HepG2 (cell line): ENCODE measurements around the gene MSMO1. TPM values are rescaled to one million over a fixed set of nuclear protein-coding genes. Genes with fewer than 3 reads are reported as not detected.

Experiments used
- CC2D1A ChIP-seq: sonication (generic); formaldehyde crosslinking; IDR thresholded peaks from 2 replicates; pipeline ENCODE4 v1.8.1; 2023; ENCODE audit warnings: mild to moderate bottlenecking, missing genetic modification reagents
- FLYWCH1 ChIP-seq: sonication (generic); formaldehyde crosslinking; IDR thresholded peaks from 2 replicates; pipeline ENCODE4 v1.8.1; 2023; ENCODE audit warnings: mild to moderate bottlenecking, missing genetic modification reagents
- FOXA1 ChIP-seq, 2 experiments: fragments of 450-650 bp in 1 of 2; sonication (generic) in 1 of 2; formaldehyde crosslinking in 1 of 2; IDR thresholded peaks; 2 replicates each; pipeline versions ENCODE4 v1.4.0 to v1.6.1; 2016 to 2020; ENCODE audit warnings: missing genetic modification reagents in 1 of 2
- MYPOP ChIP-seq: sonication (generic); formaldehyde crosslinking; IDR thresholded peaks from 2 replicates; pipeline ENCODE4 v1.8.1; 2023; ENCODE audit warnings: mild to moderate bottlenecking, moderate library complexity, missing genetic modification reagents
- NFIC ChIP-seq: IDR thresholded peaks from 2 replicates; pipeline ENCODE4 v1.6.1; 2012; ENCODE audit warnings: mild to moderate bottlenecking, low read length, inconsistent platforms
- PRDM10 ChIP-seq: sonication (generic); formaldehyde crosslinking; IDR thresholded peaks from 2 replicates; pipeline ENCODE4 v1.4.0; 2020; ENCODE audit warnings: low read depth, missing genetic modification reagents
- SUZ12 ChIP-seq: fragments of 150-350 bp; IDR thresholded peaks from 2 replicates; pipeline ENCODE4 v1.6.1; 2014; ENCODE audit warnings: low read depth, low read length
- ZNF326 ChIP-seq: sonication (generic); formaldehyde crosslinking; IDR thresholded peaks from 2 replicates; pipeline ENCODE4 v1.4.0; 2020; ENCODE audit warnings: missing genetic modification reagents, borderline replicate concordance
- ZNF337 ChIP-seq: sonication (generic); formaldehyde crosslinking; IDR thresholded peaks from 2 replicates; pipeline ENCODE4 v1.5.1; 2020; ENCODE audit warnings: missing genetic modification reagents, low read depth, mild to moderate bottlenecking, borderline replicate concordance
- ZNF44 ChIP-seq: sonication (generic); formaldehyde crosslinking; IDR thresholded peaks from 2 replicates; pipeline ENCODE4 v1.5.1; 2020; ENCODE audit warnings: mild to moderate bottlenecking, missing genetic modification reagents
- ZNF615 ChIP-seq: sonication (generic); formaldehyde crosslinking; IDR thresholded peaks from 2 replicates; pipeline ENCODE4 v1.5.0; 2020; ENCODE audit warnings: mild to moderate bottlenecking, missing genetic modification reagents, borderline replicate concordance
- ZNF724P ChIP-seq: sonication (generic); formaldehyde crosslinking; IDR thresholded peaks from 2 replicates; pipeline ENCODE4 v1.8.0; 2022; ENCODE audit warnings: missing genetic modification reagents, borderline replicate concordance
- ZNF792 ChIP-seq: IDR thresholded peaks from 2 replicates; pipeline ENCODE4 v1.6.1; 2016
- ZSCAN31 ChIP-seq: sonication (generic); formaldehyde crosslinking; IDR thresholded peaks from 2 replicates; pipeline ENCODE4 v1.5.0; 2020; ENCODE audit warnings: low read depth, mild to moderate bottlenecking, missing genetic modification reagents
- polyA plus RNA-seq, 8 experiments: library from polyadenylated mRNA; depleted of rRNA in 3 of 8; stranded (reverse) in 7 of 8; unstranded in 1 of 8; fragments of >200 nt; fragmentation: Illumina TruSeq in 4 of 8; extraction: Trizol in 4 of 8; gene quantifications; 2 replicates each; pipeline versions ENCODE4 v1.2.1 to v1.2.3, GENCODE V29; 2011 to 2016; ENCODE audit warnings: low read depth in 4 of 8, missing spikeins in 1 of 8, mixed read lengths in 1 of 8; ENCODE audit not compliant: insufficient read depth in 1 of 8
- total RNA-seq, 5 experiments: library from RNA; depleted of rRNA; stranded (reverse); fragments of >200 nt; fragmentation: Illumina TruSeq; extraction: Trizol; gene quantifications; 2 replicates each; pipeline ENCODE4 v1.2.3, GENCODE V29; 2016; ENCODE audit warnings: low read depth in 1 of 5
- TF ChIP-seq, protein P1 (sequence below), 2 experiments: fragments of 450-650 bp in 1 of 2; sonication (generic) in 1 of 2; formaldehyde crosslinking; IDR thresholded peaks; 2 replicates each; pipeline versions ENCODE4 v1.5.0 to v1.8.0; 2020 to 2022; ENCODE audit warnings: mild to moderate bottlenecking in 1 of 2, missing genetic modification reagents in 1 of 2
- TF ChIP-seq, protein P2 (sequence below): sonication (generic); formaldehyde crosslinking; IDR thresholded peaks from 2 replicates; pipeline ENCODE4 v1.4.0; 2020; ENCODE audit warnings: missing genetic modification reagents
- TF ChIP-seq, protein P3 (sequence below): sonication (generic); formaldehyde crosslinking; IDR thresholded peaks from 2 replicates; pipeline ENCODE4 v1.4.0; 2020; ENCODE audit warnings: missing genetic modification reagents

The MSMO1 gene
- total and polyA plus RNA-seq, 2 of the 13 experiments (the other 11 are each of a cell fraction or from before 2014, with no cell fraction given), result 98.1 to 216 TPM

GRCh38 chr4:165369522-165369921 is 42.1 kb downstream of the MSMO1 start (continued):
- peak; percentile 79; the same call in 1 of the 2 replicates for TF ChIP-seq PRDM10 (CRISPR knock-in tag)
- no peak for TF ChIP-seq ZNF724P (CRISPR knock-in tag)
- TF ChIP-seq ZNF326 (CRISPR knock-in tag), result no peak
- no peak for TF ChIP-seq SUZ12
- TF ChIP-seq, protein P1, sequence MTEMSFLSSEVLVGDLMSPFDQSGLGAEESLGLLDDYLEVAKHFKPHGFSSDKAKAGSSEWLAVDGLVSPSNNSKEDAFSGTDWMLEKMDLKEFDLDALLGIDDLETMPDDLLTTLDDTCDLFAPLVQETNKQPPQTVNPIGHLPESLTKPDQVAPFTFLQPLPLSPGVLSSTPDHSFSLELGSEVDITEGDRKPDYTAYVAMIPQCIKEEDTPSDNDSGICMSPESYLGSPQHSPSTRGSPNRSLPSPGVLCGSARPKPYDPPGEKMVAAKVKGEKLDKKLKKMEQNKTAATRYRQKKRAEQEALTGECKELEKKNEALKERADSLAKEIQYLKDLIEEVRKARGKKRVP (CRISPR knock-in tag; IDR thresholded peaks at IDR 0.05), result peak in 1 of 2 experiments; percentile 95; a peak in 2 of 4 replicates
- TF ChIP-seq MYPOP (CRISPR knock-in tag), result peak; percentile 67; the same call in 1 of the 2 replicates
- TF ChIP-seq ZNF44 (CRISPR knock-in tag), result no peak
- TF ChIP-seq NFIC, result peak; percentile 69
- TF ChIP-seq CC2D1A (CRISPR knock-in tag), result no peak
- no peak for TF ChIP-seq FOXA1 (IDR thresholded peaks at IDR 0.05)
- TF ChIP-seq FOXA1 (CRISPR knock-in tag; IDR thresholded peaks at IDR 0.05), result peak; percentile 61; the same call in 1 of the 2 replicates
- TF ChIP-seq, protein P2, sequence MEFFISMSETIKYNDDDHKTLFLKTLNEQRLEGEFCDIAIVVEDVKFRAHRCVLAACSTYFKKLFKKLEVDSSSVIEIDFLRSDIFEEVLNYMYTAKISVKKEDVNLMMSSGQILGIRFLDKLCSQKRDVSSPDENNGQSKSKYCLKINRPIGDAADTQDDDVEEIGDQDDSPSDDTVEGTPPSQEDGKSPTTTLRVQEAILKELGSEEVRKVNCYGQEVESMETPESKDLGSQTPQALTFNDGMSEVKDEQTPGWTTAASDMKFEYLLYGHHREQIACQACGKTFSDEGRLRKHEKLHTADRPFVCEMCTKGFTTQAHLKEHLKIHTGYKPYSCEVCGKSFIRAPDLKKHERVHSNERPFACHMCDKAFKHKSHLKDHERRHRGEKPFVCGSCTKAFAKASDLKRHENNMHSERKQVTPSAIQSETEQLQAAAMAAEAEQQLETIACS (CRISPR knock-in tag), result no peak
- TF ChIP-seq, protein P3, sequence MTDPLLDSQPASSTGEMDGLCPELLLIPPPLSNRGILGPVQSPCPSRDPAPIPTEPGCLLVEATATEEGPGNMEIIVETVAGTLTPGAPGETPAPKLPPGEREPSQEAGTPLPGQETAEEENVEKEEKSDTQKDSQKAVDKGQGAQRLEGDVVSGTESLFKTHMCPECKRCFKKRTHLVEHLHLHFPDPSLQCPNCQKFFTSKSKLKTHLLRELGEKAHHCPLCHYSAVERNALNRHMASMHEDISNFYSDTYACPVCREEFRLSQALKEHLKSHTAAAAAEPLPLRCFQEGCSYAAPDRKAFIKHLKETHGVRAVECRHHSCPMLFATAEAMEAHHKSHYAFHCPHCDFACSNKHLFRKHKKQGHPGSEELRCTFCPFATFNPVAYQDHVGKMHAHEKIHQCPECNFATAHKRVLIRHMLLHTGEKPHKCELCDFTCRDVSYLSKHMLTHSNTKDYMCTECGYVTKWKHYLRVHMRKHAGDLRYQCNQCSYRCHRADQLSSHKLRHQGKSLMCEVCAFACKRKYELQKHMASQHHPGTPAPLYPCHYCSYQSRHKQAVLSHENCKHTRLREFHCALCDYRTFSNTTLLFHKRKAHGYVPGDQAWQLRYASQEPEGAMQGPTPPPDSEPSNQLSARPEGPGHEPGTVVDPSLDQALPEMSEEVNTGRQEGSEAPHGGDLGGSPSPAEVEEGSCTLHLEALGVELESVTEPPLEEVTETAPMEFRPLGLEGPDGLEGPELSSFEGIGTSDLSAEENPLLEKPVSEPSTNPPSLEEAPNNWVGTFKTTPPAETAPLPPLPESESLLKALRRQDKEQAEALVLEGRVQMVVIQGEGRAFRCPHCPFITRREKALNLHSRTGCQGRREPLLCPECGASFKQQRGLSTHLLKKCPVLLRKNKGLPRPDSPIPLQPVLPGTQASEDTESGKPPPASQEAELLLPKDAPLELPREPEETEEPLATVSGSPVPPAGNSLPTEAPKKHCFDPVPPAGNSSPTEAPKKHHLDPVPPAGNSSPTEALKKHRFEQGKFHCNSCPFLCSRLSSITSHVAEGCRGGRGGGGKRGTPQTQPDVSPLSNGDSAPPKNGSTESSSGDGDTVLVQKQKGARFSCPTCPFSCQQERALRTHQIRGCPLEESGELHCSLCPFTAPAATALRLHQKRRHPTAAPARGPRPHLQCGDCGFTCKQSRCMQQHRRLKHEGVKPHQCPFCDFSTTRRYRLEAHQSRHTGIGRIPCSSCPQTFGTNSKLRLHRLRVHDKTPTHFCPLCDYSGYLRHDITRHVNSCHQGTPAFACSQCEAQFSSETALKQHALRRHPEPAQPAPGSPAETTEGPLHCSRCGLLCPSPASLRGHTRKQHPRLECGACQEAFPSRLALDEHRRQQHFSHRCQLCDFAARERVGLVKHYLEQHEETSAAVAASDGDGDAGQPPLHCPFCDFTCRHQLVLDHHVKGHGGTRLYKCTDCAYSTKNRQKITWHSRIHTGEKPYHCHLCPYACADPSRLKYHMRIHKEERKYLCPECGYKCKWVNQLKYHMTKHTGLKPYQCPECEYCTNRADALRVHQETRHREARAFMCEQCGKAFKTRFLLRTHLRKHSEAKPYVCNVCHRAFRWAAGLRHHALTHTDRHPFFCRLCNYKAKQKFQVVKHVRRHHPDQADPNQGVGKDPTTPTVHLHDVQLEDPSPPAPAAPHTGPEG (CRISPR knock-in tag), result no peak
- no peak for TF ChIP-seq ZNF615 (CRISPR knock-in tag)
- no peak for TF ChIP-seq ZSCAN31 (CRISPR knock-in tag)
- peak; percentile 88 for TF ChIP-seq ZNF792 (CRISPR knock-in tag)
- no peak for TF ChIP-seq ZNF337 (CRISPR knock-in tag)
- TF ChIP-seq FLYWCH1, result no peak
